ENCODE measurements around the gene ASIC4.

DNA sequence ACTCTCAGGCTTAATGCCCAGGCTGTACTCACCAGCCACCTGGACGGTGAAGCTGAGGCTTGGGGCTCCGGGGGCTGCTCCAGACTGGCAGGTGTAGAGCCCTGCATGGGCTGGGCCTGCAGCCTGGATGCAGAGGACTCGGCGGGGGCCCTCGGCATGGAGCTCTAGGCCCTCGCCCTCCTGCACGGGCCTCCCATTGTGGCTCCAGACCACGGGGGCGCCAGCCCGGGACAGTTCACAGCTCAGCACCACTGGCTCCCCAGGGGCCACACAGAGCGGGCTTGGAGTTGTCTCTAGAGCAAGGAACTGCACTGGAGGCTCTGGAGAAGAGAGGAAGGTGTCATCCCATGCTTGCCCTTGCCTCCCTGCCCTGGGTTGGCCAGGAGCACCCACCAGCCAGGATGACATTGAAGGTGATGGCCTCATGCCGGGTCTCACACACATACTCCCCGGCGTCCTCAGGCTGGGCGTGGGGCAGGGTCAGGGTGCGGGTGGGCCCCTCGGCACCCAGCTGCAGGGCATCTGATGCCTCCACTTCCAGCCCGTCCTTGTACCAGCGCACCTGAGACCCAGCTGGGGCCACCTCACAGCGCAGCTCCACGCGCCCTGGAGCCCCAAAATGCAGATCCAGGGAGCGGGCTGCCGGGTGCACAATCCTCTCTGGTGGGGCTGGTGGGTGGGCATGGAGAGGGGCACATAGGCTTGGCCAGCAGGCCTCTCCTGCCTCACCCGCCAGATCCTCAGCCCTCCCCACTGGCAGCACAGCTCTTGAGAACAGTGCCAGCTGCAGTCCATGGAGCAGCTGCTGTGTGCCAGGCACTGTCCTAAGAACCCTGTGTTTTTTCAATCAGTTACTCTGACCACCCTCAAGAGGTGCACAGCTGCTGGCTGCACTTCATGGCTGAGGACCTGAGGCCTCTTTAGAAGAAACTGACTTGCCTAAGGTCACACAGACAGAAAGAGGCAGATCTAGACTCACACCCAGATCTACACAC is 43.8 kb downstream of the ASIC4 start:
- TF ChIP-seq, protein P1, sequence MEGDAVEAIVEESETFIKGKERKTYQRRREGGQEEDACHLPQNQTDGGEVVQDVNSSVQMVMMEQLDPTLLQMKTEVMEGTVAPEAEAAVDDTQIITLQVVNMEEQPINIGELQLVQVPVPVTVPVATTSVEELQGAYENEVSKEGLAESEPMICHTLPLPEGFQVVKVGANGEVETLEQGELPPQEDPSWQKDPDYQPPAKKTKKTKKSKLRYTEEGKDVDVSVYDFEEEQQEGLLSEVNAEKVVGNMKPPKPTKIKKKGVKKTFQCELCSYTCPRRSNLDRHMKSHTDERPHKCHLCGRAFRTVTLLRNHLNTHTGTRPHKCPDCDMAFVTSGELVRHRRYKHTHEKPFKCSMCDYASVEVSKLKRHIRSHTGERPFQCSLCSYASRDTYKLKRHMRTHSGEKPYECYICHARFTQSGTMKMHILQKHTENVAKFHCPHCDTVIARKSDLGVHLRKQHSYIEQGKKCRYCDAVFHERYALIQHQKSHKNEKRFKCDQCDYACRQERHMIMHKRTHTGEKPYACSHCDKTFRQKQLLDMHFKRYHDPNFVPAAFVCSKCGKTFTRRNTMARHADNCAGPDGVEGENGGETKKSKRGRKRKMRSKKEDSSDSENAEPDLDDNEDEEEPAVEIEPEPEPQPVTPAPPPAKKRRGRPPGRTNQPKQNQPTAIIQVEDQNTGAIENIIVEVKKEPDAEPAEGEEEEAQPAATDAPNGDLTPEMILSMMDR (conservative IDR thresholded peaks at IDR 0.05; ENCODE audit: low read depth, low read length) = no peak
- TF ChIP-seq EZH2 (IDR thresholded peaks at IDR 0.05; ENCODE audit: low read length, unreplicated experiment) = no peak
- TF ChIP-seq EZH2phosphoT487 (IDR thresholded peaks at IDR 0.05; ENCODE audit: borderline replicate concordance, low read length) = no peak

All from PC-3 (cell line).